HEK293T (cell line): ENCODE results near the gene CHD2.

ENCODE experiments used
- BHLHE40 ChIP-seq: fragments of 450-650 bp; IDR thresholded peaks from 2 replicates; pipeline ENCODE4 v1.6.1; 2016; ENCODE audit warnings: mild to moderate bottlenecking, moderate library complexity, borderline replicate concordance
- ELF4 ChIP-seq: fragments of 450-650 bp; IDR thresholded peaks from 2 replicates; pipeline ENCODE4 v1.6.1; 2017; ENCODE audit warnings: antibody characterized with exemption
- FOXA1 ChIP-seq: fragments of 450-650 bp; IDR thresholded peaks from 2 replicates; pipeline ENCODE4 v1.6.1; 2016; ENCODE audit warnings: mild to moderate bottlenecking
- FOXM1 ChIP-seq: fragments of 450-650 bp; IDR thresholded peaks from 2 replicates; pipeline ENCODE4 v1.6.1; 2017; ENCODE audit warnings: mild to moderate bottlenecking, borderline replicate concordance
- HDGF ChIP-seq: fragments of 450-650 bp; IDR thresholded peaks from 2 replicates; pipeline ENCODE4 v1.6.1; 2017; ENCODE audit warnings: antibody characterized with exemption, borderline replicate concordance
- L3MBTL2 ChIP-seq: fragments of 450-650 bp; conservative IDR thresholded peaks from 2 replicates; pipeline ENCODE4 v1.6.1; 2016; ENCODE audit warnings: mild to moderate bottlenecking
- NFRKB ChIP-seq: fragments of 450-650 bp; IDR thresholded peaks from 2 replicates; pipeline ENCODE4 v1.6.1; 2016; ENCODE audit warnings: mild to moderate bottlenecking, moderate library complexity
- SP1 ChIP-seq: fragments of 450-650 bp; IDR thresholded peaks from 2 replicates; pipeline ENCODE4 v1.6.1; 2017
- TARDBP ChIP-seq: fragments of 450-650 bp; IDR thresholded peaks from 2 replicates; pipeline ENCODE4 v1.6.1; 2016

- TF ChIP-seq ELF4, result no peak
- TF ChIP-seq FOXA1, result no peak
- TF ChIP-seq SP1, result no peak
- TF ChIP-seq TARDBP, result no peak
- no peak for TF ChIP-seq NFRKB
- no peak for TF ChIP-seq L3MBTL2
- TF ChIP-seq HDGF, result no peak
- no peak for TF ChIP-seq BHLHE40
- no peak for TF ChIP-seq FOXM1
Measured at GRCh38 chr15:93048426-93048721, 148.2 kb downstream of the CHD2 start.
